Measurements from ENCODE around the gene PFDN1.

Gene PFDN1

DNA sequence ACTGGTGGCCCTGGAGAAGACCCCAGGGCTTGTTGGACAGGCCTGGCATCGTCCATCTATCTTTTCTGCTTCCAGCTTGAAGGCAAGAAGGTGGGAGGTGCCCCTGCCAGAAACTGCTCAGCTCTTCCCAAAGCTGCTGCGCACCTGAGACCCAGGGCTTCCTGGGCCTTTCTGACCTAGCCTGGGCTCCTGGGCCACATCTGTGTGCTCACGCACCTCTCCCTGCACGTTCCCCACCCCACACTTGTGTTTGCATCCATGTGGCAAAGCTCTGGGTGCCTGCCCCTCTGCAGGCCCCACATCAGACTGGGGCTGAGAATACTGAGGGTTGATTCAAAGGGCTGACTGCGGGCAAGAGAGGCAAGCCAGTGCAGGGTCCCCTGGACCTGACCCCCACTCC lies 63.4 kb downstream of the PFDN1 start:
- ChIA-PET CTCF (interaction anchor here (0.6 to 26.3 kb wide), 14 partner anchors 9 to 480 kb away, joined by 3 to 552 read pairs (median 4); partner anchors contain the start of genes HBEGF and SLC4A9), POLR2A (interaction anchor here (0.6 kb wide), 1 partner anchor 438 kb away, joined by 3 read pairs; no protein-coding TSS in a partner anchor)
- Histone ChIP-seq H3K27ac (ENCODE audit: insufficient read depth in 1 of 2, low read depth in 1 of 2, low read length in 2 of 2, poor library complexity in 1 of 2, severe bottlenecking in 2 of 2) (no peak overlapping the region), H3K27me3 (replicated peaks in 2 of 5; ENCODE audit: control insufficient read depth in 4 of 5, insufficient read depth in 5 of 5, low read length in 4 of 5) (no peaks in the 10 kb centered on the region), H3K36me3 (ENCODE audit: control insufficient read depth in 4 of 4, insufficient read depth in 4 of 4, low read length in 3 of 4) (peaks cover 0 to 6% (median 3%) of the 10 kb centered on the region in 4 experiments), H3K4me1 (ENCODE audit: control extremely low read depth in 1 of 4, control insufficient read depth in 4 of 4, insufficient read depth in 4 of 4, low read length in 3 of 4) (no peaks in the 10 kb centered on the region), H3K4me3 (ENCODE audit: control insufficient read depth in 1 of 7, extremely low read depth in 1 of 7, insufficient read depth in 4 of 7, low read depth in 2 of 7, low read length in 6 of 7) (no peak overlapping the region), H3K9me3 (ENCODE audit: control extremely low read depth in 1 of 5, control insufficient read depth in 4 of 5, insufficient read depth in 2 of 5, low read depth in 1 of 5, low read length in 4 of 5) (no peaks in the 10 kb centered on the region)
- no peak for DNase-seq
- 92% methylated on average over 4 of the region's 5 CpGs for WGBS (ENCODE audit: insufficient coverage)

DNA sequence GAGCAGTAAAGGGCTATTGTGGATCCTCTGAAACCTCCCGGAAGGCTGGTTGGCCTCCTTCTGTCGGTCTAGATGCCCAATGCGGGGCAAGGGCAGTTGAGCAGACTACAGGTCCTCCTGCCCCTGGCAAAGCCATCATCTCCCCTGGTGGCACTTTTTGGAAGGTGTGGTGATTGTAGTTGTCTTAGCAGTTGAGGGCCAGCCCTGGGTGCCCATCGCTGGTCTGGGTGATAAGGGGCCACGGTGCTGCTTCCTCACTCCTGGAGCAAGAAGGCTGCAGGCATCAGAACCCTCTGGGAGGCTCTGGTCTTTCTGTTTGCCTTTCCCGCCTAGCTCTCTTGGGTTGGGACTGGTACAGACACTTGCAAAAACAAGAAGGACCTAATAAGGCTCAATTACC lies 64.1 kb downstream of the PFDN1 start:
- Histone ChIP-seq H3K36me3 (ENCODE audit: control insufficient read depth in 4 of 4, insufficient read depth in 4 of 4, low read length in 3 of 4) (peaks cover 0 to 6% (median 3%) of the 10 kb centered on the region in 4 experiments), H3K27me3 (replicated peaks in 2 of 5; ENCODE audit: control insufficient read depth in 4 of 5, insufficient read depth in 5 of 5, low read length in 4 of 5) (no peaks in the 10 kb centered on the region), H3K27ac (ENCODE audit: insufficient read depth in 1 of 2, low read depth in 1 of 2, low read length in 2 of 2, poor library complexity in 1 of 2, severe bottlenecking in 2 of 2) (no peak overlapping the region), H3K4me3 (ENCODE audit: control insufficient read depth in 1 of 7, extremely low read depth in 1 of 7, insufficient read depth in 4 of 7, low read depth in 2 of 7, low read length in 6 of 7) (no peak overlapping the region), H3K9me3 (ENCODE audit: control extremely low read depth in 1 of 5, control insufficient read depth in 4 of 5, insufficient read depth in 2 of 5, low read depth in 1 of 5, low read length in 4 of 5) (no peaks in the 10 kb centered on the region), H3K4me1 (ENCODE audit: control extremely low read depth in 1 of 4, control insufficient read depth in 4 of 4, insufficient read depth in 4 of 4, low read length in 3 of 4) (no peaks in the 10 kb centered on the region)
- POLR2A ChIA-PET, result no interaction called here
- no peak for DNase-seq
- CTCF ChIA-PET, result interaction anchor here (0.6 to 26.3 kb wide), 10 partner anchors 9 to 483 kb away, joined by 3 to 552 read pairs (median 6); partner anchors contain the start of genes HBEGF and SLC4A9
- 95% methylated on average over 6 of the region's 6 CpGs for WGBS (ENCODE audit: insufficient coverage)

DNA sequence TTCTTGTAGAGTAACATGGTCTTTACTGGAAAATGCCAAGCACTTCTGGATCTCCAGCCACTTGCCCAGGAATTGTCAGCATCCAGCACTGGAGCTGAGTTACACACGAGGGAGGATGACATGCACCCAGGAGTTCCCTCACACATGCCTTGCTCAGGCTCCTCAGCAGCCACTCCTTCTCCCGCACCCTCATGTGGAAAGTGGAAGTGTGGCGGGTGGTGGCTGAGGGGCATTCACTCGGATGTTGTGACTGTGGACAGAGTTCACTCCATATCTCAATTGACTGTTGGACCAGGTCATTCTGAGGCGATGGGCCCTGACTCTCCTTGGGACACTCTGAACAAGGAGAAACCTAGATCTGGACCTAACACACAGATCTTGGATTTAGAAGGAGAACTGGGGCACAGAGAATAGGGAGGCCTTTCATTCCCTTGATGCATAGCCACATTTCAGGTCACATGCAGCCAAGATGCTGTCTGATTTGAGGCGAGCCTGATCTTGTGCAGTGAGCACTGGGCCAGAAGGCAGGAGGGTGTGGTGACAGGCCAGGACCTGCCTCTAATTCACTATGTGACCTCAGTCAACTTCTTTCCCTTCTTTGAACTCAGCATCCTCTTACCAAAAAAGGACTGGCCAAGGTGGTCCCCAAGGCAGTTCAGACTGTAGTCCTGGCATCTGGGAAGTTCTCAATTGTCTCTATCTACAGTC lies 65.9 kb downstream of the PFDN1 start:
- 93% methylated on average over 5 of the region's 6 CpGs for WGBS (ENCODE audit: insufficient coverage)
- ChIA-PET CTCF (interaction anchor here (0.7 to 26.3 kb wide), 14 partner anchors 7 to 127 kb away, joined by 3 to 552 read pairs (median 4); partner anchors contain the start of gene HBEGF), POLR2A (interaction anchor here (0.6 kb wide), 1 partner anchor 148 kb away, joined by 5 read pairs; no protein-coding TSS in a partner anchor)
- DNase-seq, result no peak
- H3K9me3 ChIP-seq (ENCODE audit: control extremely low read depth in 1 of 5, control insufficient read depth in 4 of 5, insufficient read depth in 2 of 5, low read depth in 1 of 5, low read length in 4 of 5), result no peaks in the 10 kb centered on the region
- no peaks in the 10 kb centered on the region for H3K36me3 ChIP-seq (ENCODE audit: control insufficient read depth in 4 of 4, insufficient read depth in 4 of 4, low read length in 3 of 4)
- H3K27me3 ChIP-seq (replicated peaks in 2 of 5; ENCODE audit: control insufficient read depth in 4 of 5, insufficient read depth in 5 of 5, low read length in 4 of 5), result peaks cover 0 to 2% (median 0%) of the 10 kb centered on the region in 5 experiments
- no peak overlapping the region for H3K27ac ChIP-seq (ENCODE audit: insufficient read depth in 1 of 2, low read depth in 1 of 2, low read length in 2 of 2, poor library complexity in 1 of 2, severe bottlenecking in 2 of 2)
- H3K4me3 ChIP-seq (ENCODE audit: control insufficient read depth in 1 of 7, extremely low read depth in 1 of 7, insufficient read depth in 4 of 7, low read depth in 2 of 7, low read length in 6 of 7), result no peak overlapping the region
- H3K4me1 ChIP-seq (ENCODE audit: control extremely low read depth in 1 of 4, control insufficient read depth in 4 of 4, insufficient read depth in 4 of 4, low read length in 3 of 4), result no peaks in the 10 kb centered on the region

DNA sequence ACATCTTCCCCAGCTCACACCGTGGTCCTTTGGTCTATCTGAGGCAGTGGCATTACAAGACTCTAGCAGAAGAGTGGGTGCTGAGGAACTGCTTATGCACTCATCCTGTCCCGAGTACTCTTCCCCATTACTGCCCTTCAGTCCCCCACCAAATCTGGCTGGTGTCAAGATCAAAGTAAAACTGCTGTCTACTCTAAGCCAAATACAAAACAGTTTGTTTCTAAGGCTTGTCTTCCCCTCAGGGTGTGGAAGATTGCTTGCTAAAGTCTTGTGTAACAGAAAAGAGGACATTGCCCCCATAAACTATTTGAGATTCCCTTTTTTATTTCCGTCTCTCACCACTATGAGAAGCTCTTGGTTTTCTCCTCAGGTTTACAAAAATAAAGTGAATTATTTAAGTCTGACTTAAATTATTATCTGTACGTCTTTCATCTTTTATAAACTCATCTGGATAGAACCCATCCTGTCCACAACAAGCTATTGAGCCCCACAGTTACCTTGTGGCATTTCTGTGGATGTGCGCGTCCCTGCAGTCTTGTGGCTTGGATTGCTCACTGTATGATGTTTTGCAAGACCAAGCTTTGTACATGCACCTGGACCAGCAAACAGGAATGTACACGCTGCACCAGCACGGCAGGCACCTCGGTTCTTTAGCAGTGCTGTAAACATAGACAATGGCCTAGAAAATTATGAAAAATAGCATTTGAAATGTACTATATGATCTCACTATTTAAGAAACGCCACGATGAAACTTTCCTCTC lies 66.9 kb downstream of the PFDN1 start:
- CTCF ChIA-PET, result interaction anchor here (0.7 to 2.0 kb wide), 14 partner anchors 8 to 128 kb away, joined by 3 to 11 read pairs (median 4); partner anchors contain the start of gene HBEGF
- DNase-seq, result no peak
- Histone ChIP-seq H3K4me1 (ENCODE audit: control extremely low read depth in 1 of 4, control insufficient read depth in 4 of 4, insufficient read depth in 4 of 4, low read length in 3 of 4) (no peaks in the 10 kb centered on the region), H3K9me3 (ENCODE audit: control extremely low read depth in 1 of 5, control insufficient read depth in 4 of 5, insufficient read depth in 2 of 5, low read depth in 1 of 5, low read length in 4 of 5) (no peaks in the 10 kb centered on the region), H3K4me3 (ENCODE audit: control insufficient read depth in 1 of 7, extremely low read depth in 1 of 7, insufficient read depth in 4 of 7, low read depth in 2 of 7, low read length in 6 of 7) (no peak overlapping the region), H3K36me3 (ENCODE audit: control insufficient read depth in 4 of 4, insufficient read depth in 4 of 4, low read length in 3 of 4) (no peaks in the 10 kb centered on the region), H3K27me3 (replicated peaks in 2 of 5; ENCODE audit: control insufficient read depth in 4 of 5, insufficient read depth in 5 of 5, low read length in 4 of 5) (peaks cover 0 to 2% (median 0%) of the 10 kb centered on the region in 5 experiments), H3K27ac (ENCODE audit: insufficient read depth in 1 of 2, low read depth in 1 of 2, low read length in 2 of 2, poor library complexity in 1 of 2, severe bottlenecking in 2 of 2) (no peak overlapping the region)
- POLR2A ChIA-PET, result interaction anchor here (0.6 kb wide), 1 partner anchor 149 kb away, joined by 5 read pairs; no protein-coding TSS in a partner anchor
- WGBS (ENCODE audit: insufficient coverage), result 76% methylated on average over 6 of the region's 11 CpGs

DNA sequence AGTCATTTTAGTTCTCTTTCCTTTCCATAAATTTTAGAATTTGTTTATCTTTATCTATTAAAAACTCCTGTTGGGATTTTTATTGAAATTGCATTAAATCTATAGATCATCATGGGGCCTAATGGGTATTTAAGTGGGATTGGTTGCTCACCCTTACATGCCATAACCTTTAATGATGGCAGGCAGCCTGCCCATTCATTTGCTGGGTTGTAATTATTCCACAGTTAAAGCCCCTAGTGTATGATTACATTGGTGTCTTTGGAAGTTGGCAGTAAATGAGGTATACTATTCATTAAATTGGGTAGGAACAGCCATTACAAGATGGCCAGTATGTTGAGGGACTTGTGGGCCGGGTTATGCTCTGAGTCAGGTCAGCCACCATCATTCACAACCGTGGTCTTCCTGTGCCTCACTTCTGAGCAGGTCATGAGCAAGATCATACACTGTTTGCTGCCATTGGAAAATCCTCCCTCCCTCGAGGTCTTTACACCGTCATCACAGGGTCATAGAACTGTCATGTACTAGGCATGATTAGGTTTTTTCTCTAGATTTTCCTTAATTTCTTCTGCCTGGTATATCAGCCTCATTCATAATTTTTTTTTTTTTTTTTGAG lies 68.4 kb downstream of the PFDN1 start:
- Histone ChIP-seq H3K4me3 (ENCODE audit: control insufficient read depth in 1 of 7, extremely low read depth in 1 of 7, insufficient read depth in 4 of 7, low read depth in 2 of 7, low read length in 6 of 7) (no peak overlapping the region), H3K9me3 (ENCODE audit: control extremely low read depth in 1 of 5, control insufficient read depth in 4 of 5, insufficient read depth in 2 of 5, low read depth in 1 of 5, low read length in 4 of 5) (no peaks in the 10 kb centered on the region), H3K4me1 (ENCODE audit: control extremely low read depth in 1 of 4, control insufficient read depth in 4 of 4, insufficient read depth in 4 of 4, low read length in 3 of 4) (no peaks in the 10 kb centered on the region), H3K36me3 (ENCODE audit: control insufficient read depth in 4 of 4, insufficient read depth in 4 of 4, low read length in 3 of 4) (no peaks in the 10 kb centered on the region), H3K27ac (ENCODE audit: insufficient read depth in 1 of 2, low read depth in 1 of 2, low read length in 2 of 2, poor library complexity in 1 of 2, severe bottlenecking in 2 of 2) (no peak overlapping the region), H3K27me3 (replicated peaks in 2 of 5; ENCODE audit: control insufficient read depth in 4 of 5, insufficient read depth in 5 of 5, low read length in 4 of 5) (peaks cover 0 to 2% (median 0%) of the 10 kb centered on the region in 5 experiments)
- 90% methylated on average over 3 of the region's 4 CpGs for WGBS (ENCODE audit: insufficient coverage)
- CTCF ChIA-PET, result interaction anchor here (1.4 to 3.5 kb wide), 2 partner anchors 9 to 129 kb away, joined by 3 to 20 read pairs; no protein-coding TSS in a partner anchor
- no peak for DNase-seq
- POLR2A ChIA-PET, result no interaction called here

DNA sequence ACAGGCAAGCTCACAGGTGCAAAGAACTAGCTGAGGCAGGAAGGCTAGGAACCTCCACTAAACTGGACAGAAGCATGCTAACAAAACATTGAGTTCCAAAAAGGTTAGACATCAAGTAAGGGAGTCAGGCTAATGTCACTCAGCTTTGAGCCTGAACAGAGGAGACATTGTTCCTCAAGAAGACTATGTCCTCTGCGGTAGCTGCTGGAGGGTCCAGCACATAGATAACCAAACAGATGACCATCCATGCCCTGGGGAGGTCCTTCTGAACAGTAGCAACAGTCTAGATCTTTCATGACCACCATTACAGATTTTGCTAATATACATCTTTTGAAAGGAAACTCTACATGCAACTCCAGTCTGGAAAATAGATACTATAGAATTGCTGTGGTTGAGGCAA lies 70.2 kb downstream of the PFDN1 start:
- peaks cover 0 to 2% (median 0%) of the 10 kb centered on the region in 5 experiments for H3K27me3 ChIP-seq (replicated peaks in 2 of 5; ENCODE audit: control insufficient read depth in 4 of 5, insufficient read depth in 5 of 5, low read length in 4 of 5)
- H3K9me3 ChIP-seq (ENCODE audit: control extremely low read depth in 1 of 5, control insufficient read depth in 4 of 5, insufficient read depth in 2 of 5, low read depth in 1 of 5, low read length in 4 of 5), result no peaks in the 10 kb centered on the region
- H3K4me1 ChIP-seq (ENCODE audit: control extremely low read depth in 1 of 4, control insufficient read depth in 4 of 4, insufficient read depth in 4 of 4, low read length in 3 of 4), result no peaks in the 10 kb centered on the region
- ChIA-PET POLR2A (interaction anchor here (0.6 kb wide), 1 partner anchor 194 kb away, joined by 3 read pairs; no protein-coding TSS in a partner anchor), CTCF (interaction anchor here (0.9 to 3.5 kb wide), 4 partner anchors 9 to 126 kb away, joined by 3 to 20 read pairs (median 5); no protein-coding TSS in a partner anchor)
- 100% methylated on average over 1 of the region's 1 CpG for WGBS (ENCODE audit: insufficient coverage)
- no peaks in the 10 kb centered on the region for H3K36me3 ChIP-seq (ENCODE audit: control insufficient read depth in 4 of 4, insufficient read depth in 4 of 4, low read length in 3 of 4)
- no peak for DNase-seq
- no peak overlapping the region for H3K4me3 ChIP-seq (ENCODE audit: control insufficient read depth in 1 of 7, extremely low read depth in 1 of 7, insufficient read depth in 4 of 7, low read depth in 2 of 7, low read length in 6 of 7)
- H3K27ac ChIP-seq (ENCODE audit: insufficient read depth in 1 of 2, low read depth in 1 of 2, low read length in 2 of 2, poor library complexity in 1 of 2, severe bottlenecking in 2 of 2), result no peak overlapping the region

Data from common myeloid progenitor, CD34-positive (primary cell).